MCF 10A (cell line): ENCODE data around the gene NHERF1. TPM values are rescaled to one million over a fixed set of nuclear protein-coding genes. Genes with fewer than 3 reads are reported as not detected.

Experiments
- BruUV-seq: library from RNA; stranded (reverse); fragments of 400-500 nt; replicated peaks from 2 replicates; lab custom pipeline; 2021; lab: Mats Ljungman, UMichigan
- CTCF ChIA-PET: fragments of 300-600 bp; sonication (Branson Sonifier 250); formaldehyde crosslinking; extraction: SDS; loops from one replicate; lab custom pipeline; 2021; ENCODE audit warnings: antibody characterized with exemption, inconsistent platforms; lab: Yijun Ruan, JAX
- POLR2A ChIA-PET: fragments of 300-600, 350-650 bp; sonication (Branson Sonifier 250); formaldehyde crosslinking; extraction: SDS; loops from one replicate; lab custom pipeline; 2020; ENCODE audit warnings: antibody characterized with exemption, inconsistent platforms; lab: Yijun Ruan, JAX
- DNase-seq: peaks from one replicate; pipeline ENCODE4 v3.0.0-alpha.2; 2018; ENCODE audit not compliant: unreplicated experiment
- H3K27ac Mint-ChIP-seq: one replicate; pipeline ENCODE4 v1.8.0; 2022; ENCODE audit warnings: mild to moderate bottlenecking, low read depth, mixed read lengths; ENCODE audit not compliant: unreplicated experiment
- H3K27me3 Mint-ChIP-seq: one replicate; pipeline ENCODE4 v1.8.0; 2022; ENCODE audit warnings: mixed read lengths; ENCODE audit not compliant: insufficient read depth, unreplicated experiment
- H3K36me3 Mint-ChIP-seq: one replicate; pipeline ENCODE4 v1.8.0; 2022; ENCODE audit warnings: mild to moderate bottlenecking, moderate library complexity, mixed read lengths; ENCODE audit not compliant: insufficient read depth, unreplicated experiment
- H3K4me1 Mint-ChIP-seq: one replicate; pipeline ENCODE4 v1.8.0; 2022; ENCODE audit warnings: mixed read lengths; ENCODE audit not compliant: insufficient read depth, unreplicated experiment
- H3K4me3 Mint-ChIP-seq: one replicate; pipeline ENCODE4 v1.8.0; 2022; ENCODE audit warnings: mild to moderate bottlenecking, moderate library complexity, mixed read lengths; ENCODE audit not compliant: unreplicated experiment
- H3K9me3 Mint-ChIP-seq: one replicate; pipeline ENCODE4 v1.8.0; 2022; ENCODE audit warnings: mixed read lengths; ENCODE audit not compliant: unreplicated experiment
- intact Hi-C: fragments of 100-400 bp; cut with micrococcal nuclease; formaldehyde crosslinking; loops from 2 replicates; pipeline ENCODE4 v1.14.1; 2022
- total RNA-seq: library from RNA; stranded (reverse); gene quantifications from 2 replicates; pipeline ENCODE4 v1.2.3, GENCODE V29; 2022
- TF ChIP-seq, protein P1 (sequence below): fragments of 200-600 bp; IDR thresholded peaks from one replicate; pipeline ENCODE4 v1.8.0; 2022; ENCODE audit warnings: antibody characterized with exemption, mild to moderate bottlenecking; ENCODE audit not compliant: unreplicated experiment

The NHERF1 gene
- total RNA-seq, 1 experiment from 2014 or later: 25.3 TPM

DNA sequence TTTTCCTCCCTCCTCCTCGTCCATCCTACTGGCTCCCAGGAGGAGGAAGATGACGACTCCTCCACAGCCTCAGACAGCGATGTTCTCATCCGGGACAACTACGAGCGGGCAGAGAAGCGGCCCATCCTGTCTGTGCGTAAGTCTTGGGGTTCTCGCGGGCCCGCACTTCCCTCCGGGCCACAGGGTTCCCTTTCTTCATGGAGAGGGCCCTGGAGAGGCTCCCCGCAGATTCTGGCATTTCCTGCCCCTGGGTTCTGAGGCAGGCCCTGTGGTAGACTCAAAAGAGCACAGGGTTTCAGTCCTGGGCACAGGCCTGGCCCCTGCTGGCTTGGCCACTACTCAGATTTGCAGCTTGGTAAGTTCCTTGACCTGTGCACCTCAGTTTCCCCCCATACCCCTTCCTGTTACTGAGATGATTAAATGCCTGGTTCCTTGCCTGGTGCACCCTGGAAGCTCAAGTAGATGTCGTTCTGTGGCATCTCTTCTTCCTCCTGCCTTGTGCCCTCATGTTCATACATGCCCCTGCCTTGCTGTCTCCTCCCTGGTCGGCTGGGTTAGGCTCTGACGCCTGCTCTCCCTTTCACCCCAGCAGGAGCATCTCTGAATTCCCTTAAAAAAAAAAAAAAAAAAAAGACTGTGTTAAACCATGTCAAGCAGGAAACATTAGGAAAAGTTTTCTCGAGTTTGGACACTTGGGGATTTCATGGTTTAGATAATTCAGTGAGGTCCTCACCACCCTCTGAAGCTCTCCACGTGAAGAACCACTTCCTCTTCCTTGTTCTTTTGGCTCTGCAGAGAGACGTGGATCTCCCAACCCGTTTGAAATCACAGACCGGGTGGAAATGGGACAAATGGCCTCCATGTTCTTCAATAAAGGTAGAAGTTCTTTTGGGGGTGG lies 42.0 kb downstream of the NHERF1 start:
- H3K27ac Mint-ChIP-seq: no peak overlapping the region
- ChIA-PET POLR2A (interaction anchor here (1.4 kb wide), 1 partner anchor 14 kb away, joined by 4 read pairs; the partner anchor contains the start of gene NAT9), CTCF (interaction anchor here (0.5 to 2.4 kb wide), 23 partner anchors 8 to 1131 kb away, joined by 3 to 15 read pairs (median 3); partner anchors contain the start of gene RAB37)
- H3K36me3 Mint-ChIP-seq: peaks cover 27% of the 10 kb centered on the region
- no peak for DNase-seq
- no TSS peak for BruUV-seq
- no peak overlapping the region for H3K4me3 Mint-ChIP-seq
- TF ChIP-seq, protein P1, sequence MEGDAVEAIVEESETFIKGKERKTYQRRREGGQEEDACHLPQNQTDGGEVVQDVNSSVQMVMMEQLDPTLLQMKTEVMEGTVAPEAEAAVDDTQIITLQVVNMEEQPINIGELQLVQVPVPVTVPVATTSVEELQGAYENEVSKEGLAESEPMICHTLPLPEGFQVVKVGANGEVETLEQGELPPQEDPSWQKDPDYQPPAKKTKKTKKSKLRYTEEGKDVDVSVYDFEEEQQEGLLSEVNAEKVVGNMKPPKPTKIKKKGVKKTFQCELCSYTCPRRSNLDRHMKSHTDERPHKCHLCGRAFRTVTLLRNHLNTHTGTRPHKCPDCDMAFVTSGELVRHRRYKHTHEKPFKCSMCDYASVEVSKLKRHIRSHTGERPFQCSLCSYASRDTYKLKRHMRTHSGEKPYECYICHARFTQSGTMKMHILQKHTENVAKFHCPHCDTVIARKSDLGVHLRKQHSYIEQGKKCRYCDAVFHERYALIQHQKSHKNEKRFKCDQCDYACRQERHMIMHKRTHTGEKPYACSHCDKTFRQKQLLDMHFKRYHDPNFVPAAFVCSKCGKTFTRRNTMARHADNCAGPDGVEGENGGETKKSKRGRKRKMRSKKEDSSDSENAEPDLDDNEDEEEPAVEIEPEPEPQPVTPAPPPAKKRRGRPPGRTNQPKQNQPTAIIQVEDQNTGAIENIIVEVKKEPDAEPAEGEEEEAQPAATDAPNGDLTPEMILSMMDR: no peak
- no peaks in the 10 kb centered on the region for H3K27me3 Mint-ChIP-seq
- H3K4me1 Mint-ChIP-seq: peaks cover 6% of the 10 kb centered on the region
- intact Hi-C loops: loop anchor here (1.0 kb wide), 1 partner anchor 75 kb away; no protein-coding TSS in a partner anchor
- no peaks in the 10 kb centered on the region for H3K9me3 Mint-ChIP-seq

- H3K9me3 Mint-ChIP-seq: no peaks in the 10 kb centered on the region
- H3K4me3 Mint-ChIP-seq: no peak overlapping the region
- no peak overlapping the region for H3K27ac Mint-ChIP-seq
- H3K36me3 Mint-ChIP-seq: peaks cover 25% of the 10 kb centered on the region
- no TSS peak for BruUV-seq
- ChIA-PET CTCF (interaction anchor here (0.6 to 1.7 kb wide), 5 partner anchors 14 to 76 kb away, joined by 3 to 4 read pairs (median 3); no protein-coding TSS in a partner anchor), POLR2A (interaction anchor here (1.3 kb wide), 1 partner anchor 64 kb away, joined by 3 read pairs; no protein-coding TSS in a partner anchor)
- TF ChIP-seq, protein P1: no peak
- no peaks in the 10 kb centered on the region for H3K27me3 Mint-ChIP-seq
- intact Hi-C loops: no loop called here
- no peaks in the 10 kb centered on the region for H3K4me1 Mint-ChIP-seq
- DNase-seq: no peak
These were observed 44.2 kb downstream of the NHERF1 start for GRCh38 chr17:74792586-74793105.

- H3K27ac Mint-ChIP-seq: no peak overlapping the region
- H3K36me3 Mint-ChIP-seq: peaks cover 30% of the 10 kb centered on the region
- POLR2A ChIA-PET: no interaction called here
These were observed 47.0 kb downstream of the NHERF1 start for GRCh38 chr17:74795327-74796020.

More at GRCh38 chr17:74795327-74796020, 47.0 kb downstream of the NHERF1 start:
- BruUV-seq: no TSS peak
- Mint-ChIP-seq H3K4me1 (no peaks in the 10 kb centered on the region), H3K4me3 (no peak overlapping the region), H3K9me3 (no peaks in the 10 kb centered on the region), H3K27me3 (no peaks in the 10 kb centered on the region)
- intact Hi-C loops: no loop called here
- DNase-seq: no peak
- CTCF ChIA-PET: interaction anchor here (0.6 to 1.5 kb wide), 4 partner anchors 63 to 1978 kb away, joined by 3 to 5 read pairs (median 3); no protein-coding TSS in a partner anchor
- TF ChIP-seq, protein P1: no peak
